ENCODE data around the gene TWIST2. TPM values are rescaled to one million over a fixed set of nuclear protein-coding genes. Genes with fewer than 3 reads are reported as not detected.

The TWIST2 gene
- total and polyA plus RNA-seq, 10 of the 15 experiments (the other 5 are each of a cell fraction or from before 2014, with no cell fraction given), result not detected

GRCh38 chr2:238878051-238878735, 30.3 kb downstream of the TWIST2 start:
- DNase-seq (ENCODE audit: low read depth, low spot score), result no peak
- Histone ChIP-seq H3K4me2 (ENCODE audit: control insufficient read depth, insufficient read depth) (no peak overlapping the region), H4K20me1 (ENCODE audit: control insufficient read depth, insufficient read depth) (no peaks in the 10 kb centered on the region), H2AFZ (ENCODE audit: control insufficient read depth, low read depth, low read length) (no peak overlapping the region), H3K27me3 (replicated peaks in 1 of 2; ENCODE audit: control insufficient read depth in 2 of 2, insufficient read depth in 2 of 2, low read length in 1 of 2) (no peaks in the 10 kb centered on the region; a peak in 1 of 4 replicates), H3K9me3 (replicated peaks; ENCODE audit: control insufficient read depth, insufficient read depth, low read length) (no peaks in the 10 kb centered on the region; the same call in 2 of the 3 replicates), H3K27ac (ENCODE audit: control insufficient read depth, insufficient read depth) (no peak overlapping the region), H3K4me1 (ENCODE audit: control insufficient read depth, insufficient read depth, low read length) (no peaks in the 10 kb centered on the region), H3K36me3 (ENCODE audit: control insufficient read depth in 2 of 2, insufficient read depth in 2 of 2, low read length in 1 of 2) (no peaks in the 10 kb centered on the region), H3K79me2 (ENCODE audit: control insufficient read depth, insufficient read depth, low read length) (no peaks in the 10 kb centered on the region), H3K4me3 (no peak overlapping the region), H3K9ac (ENCODE audit: control insufficient read depth, insufficient read depth, low read length) (no peak overlapping the region)
- no peak for FAIRE-seq
- no TSS peak for BruUV-seq (replicated peaks)
- no peak for TF ChIP-seq MAX (IDR thresholded peaks at IDR 0.05; ENCODE audit: low read depth, low read length)
- TF ChIP-seq, protein P1, sequence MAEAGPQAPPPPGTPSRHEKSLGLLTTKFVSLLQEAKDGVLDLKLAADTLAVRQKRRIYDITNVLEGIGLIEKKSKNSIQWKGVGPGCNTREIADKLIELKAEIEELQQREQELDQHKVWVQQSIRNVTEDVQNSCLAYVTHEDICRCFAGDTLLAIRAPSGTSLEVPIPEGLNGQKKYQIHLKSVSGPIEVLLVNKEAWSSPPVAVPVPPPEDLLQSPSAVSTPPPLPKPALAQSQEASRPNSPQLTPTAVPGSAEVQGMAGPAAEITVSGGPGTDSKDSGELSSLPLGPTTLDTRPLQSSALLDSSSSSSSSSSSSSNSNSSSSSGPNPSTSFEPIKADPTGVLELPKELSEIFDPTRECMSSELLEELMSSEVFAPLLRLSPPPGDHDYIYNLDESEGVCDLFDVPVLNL (IDR thresholded peaks at IDR 0.05; ENCODE audit: low read depth, low read length), result no peak
- TF ChIP-seq BACH1 (IDR thresholded peaks at IDR 0.05; ENCODE audit: borderline replicate concordance), result no peak
- TF ChIP-seq, protein P2, sequence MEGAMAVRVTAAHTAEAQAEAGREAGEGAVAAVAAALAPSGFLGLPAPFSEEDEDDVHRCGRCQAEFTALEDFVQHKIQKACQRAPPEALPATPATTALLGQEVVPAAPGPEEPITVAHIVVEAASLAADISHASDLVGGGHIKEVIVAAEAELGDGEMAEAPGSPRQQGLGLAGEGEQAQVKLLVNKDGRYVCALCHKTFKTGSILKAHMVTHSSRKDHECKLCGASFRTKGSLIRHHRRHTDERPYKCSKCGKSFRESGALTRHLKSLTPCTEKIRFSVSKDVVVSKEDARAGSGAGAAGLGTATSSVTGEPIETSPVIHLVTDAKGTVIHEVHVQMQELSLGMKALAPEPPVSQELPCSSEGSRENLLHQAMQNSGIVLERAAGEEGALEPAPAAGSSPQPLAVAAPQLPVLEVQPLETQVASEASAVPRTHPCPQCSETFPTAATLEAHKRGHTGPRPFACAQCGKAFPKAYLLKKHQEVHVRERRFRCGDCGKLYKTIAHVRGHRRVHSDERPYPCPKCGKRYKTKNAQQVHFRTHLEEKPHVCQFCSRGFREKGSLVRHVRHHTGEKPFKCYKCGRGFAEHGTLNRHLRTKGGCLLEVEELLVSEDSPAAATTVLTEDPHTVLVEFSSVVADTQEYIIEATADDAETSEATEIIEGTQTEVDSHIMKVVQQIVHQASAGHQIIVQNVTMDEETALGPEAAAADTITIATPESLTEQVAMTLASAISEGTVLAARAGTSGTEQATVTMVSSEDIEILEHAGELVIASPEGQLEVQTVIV (IDR thresholded peaks at IDR 0.05; ENCODE audit: borderline replicate concordance, partially characterized antibody), result no peak
- TF ChIP-seq NFYB (IDR thresholded peaks at IDR 0.05; ENCODE audit: insufficient read depth, low read depth, low read length), result no peak
- no peak for TF ChIP-seq ZNF217 (IDR thresholded peaks at IDR 0.05)
- TF ChIP-seq, protein P3, sequence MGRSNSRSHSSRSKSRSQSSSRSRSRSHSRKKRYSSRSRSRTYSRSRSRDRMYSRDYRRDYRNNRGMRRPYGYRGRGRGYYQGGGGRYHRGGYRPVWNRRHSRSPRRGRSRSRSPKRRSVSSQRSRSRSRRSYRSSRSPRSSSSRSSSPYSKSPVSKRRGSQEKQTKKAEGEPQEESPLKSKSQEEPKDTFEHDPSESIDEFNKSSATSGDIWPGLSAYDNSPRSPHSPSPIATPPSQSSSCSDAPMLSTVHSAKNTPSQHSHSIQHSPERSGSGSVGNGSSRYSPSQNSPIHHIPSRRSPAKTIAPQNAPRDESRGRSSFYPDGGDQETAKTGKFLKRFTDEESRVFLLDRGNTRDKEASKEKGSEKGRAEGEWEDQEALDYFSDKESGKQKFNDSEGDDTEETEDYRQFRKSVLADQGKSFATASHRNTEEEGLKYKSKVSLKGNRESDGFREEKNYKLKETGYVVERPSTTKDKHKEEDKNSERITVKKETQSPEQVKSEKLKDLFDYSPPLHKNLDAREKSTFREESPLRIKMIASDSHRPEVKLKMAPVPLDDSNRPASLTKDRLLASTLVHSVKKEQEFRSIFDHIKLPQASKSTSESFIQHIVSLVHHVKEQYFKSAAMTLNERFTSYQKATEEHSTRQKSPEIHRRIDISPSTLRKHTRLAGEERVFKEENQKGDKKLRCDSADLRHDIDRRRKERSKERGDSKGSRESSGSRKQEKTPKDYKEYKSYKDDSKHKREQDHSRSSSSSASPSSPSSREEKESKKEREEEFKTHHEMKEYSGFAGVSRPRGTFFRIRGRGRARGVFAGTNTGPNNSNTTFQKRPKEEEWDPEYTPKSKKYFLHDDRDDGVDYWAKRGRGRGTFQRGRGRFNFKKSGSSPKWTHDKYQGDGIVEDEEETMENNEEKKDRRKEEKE (IDR thresholded peaks at IDR 0.05), result no peak
- no peak for TF ChIP-seq EED (IDR thresholded peaks at IDR 0.05; ENCODE audit: low read depth)
- no peak for TF ChIP-seq MTA3 (IDR thresholded peaks at IDR 0.05; ENCODE audit: borderline replicate concordance, low read length)
- no peak for TF ChIP-seq SUPT20H (IDR thresholded peaks at IDR 0.05; ENCODE audit: borderline replicate concordance, control insufficient read depth, low read depth, low read length)
- TF ChIP-seq HCFC1 (IDR thresholded peaks at IDR 0.05; ENCODE audit: low read length), result no peak
- TF ChIP-seq NFIC (IDR thresholded peaks at IDR 0.05; ENCODE audit: low read depth, low read length), result no peak
- no peak for TF ChIP-seq ZNF207 (IDR thresholded peaks at IDR 0.05; ENCODE audit: borderline replicate concordance)
- TF ChIP-seq PBX3 (IDR thresholded peaks at IDR 0.05; ENCODE audit: insufficient replicate concordance, low read depth, low read length), result no peak
- TF ChIP-seq ASH2L (IDR thresholded peaks at IDR 0.05; ENCODE audit: borderline replicate concordance, low read depth), result no peak
- ATAC-seq, result no peak
- in situ Hi-C loops (cut with MboI), result no loop called here
- ChIA-PET RAD21 (ENCODE audit: unreplicated experiment) (no interaction called here), SMC1A (ENCODE audit: uncharacterized antibody, unreplicated experiment) (no interaction called here), POLR2A (no interaction called here), CTCF (no interaction called here)
- WGBS (ENCODE audit: insufficient coverage, insufficient replicate concordance, low lambda C conversion rate, missing lambda C conversion rate), result 36% methylated on average over 8 of the region's 8 CpGs
- intact Hi-C loops (cut with micrococcal nuclease; ENCODE audit: unreplicated experiment), result no loop called here
